ENCODE measurements around the gene SLC7A7. TPM values are rescaled to one million over a fixed set of nuclear protein-coding genes. Genes with fewer than 3 reads are reported as not detected.
A peak's percentile ranks its signal among the peaks of the same experiment; 100 is the strongest.
"Not testable (repeated sequence)": the region's sequence is repeated elsewhere in the genome, so short reads cannot be mapped to it uniquely, and the experiment has no call there.

The SLC7A7 gene
- total RNA-seq, 1 donor from 2014 or later, result 7.6 TPM

GRCh38 chr14:22836301-22837113 lies 21.3 kb upstream of the SLC7A7 start, which contains the start of gene MMP14:
Gene MMP14, plus strand, starts transcription at chr14:22836585. Its CDS starts 233 bp downstream, at chr14:22836818.
- Histone ChIP-seq H3K4me1 (peaks cover 0 to 20% of the 10 kb centered on the region in 2 donors), H3K27me3 (no peaks in the 10 kb centered on the region), H3K4me3 (peak within 1 kb of the TSS; percentile 68 to 86), H3K9me3 (no peaks in the 10 kb centered on the region), H3K36me3 (peaks cover 16 to 25% of the 10 kb centered on the region in 2 donors), H3K27ac (peak within 1 kb of the TSS; percentile 91 to 94)
- intact Hi-C loops (cut with DNase I), result loop anchor here (1.0 to 10.0 kb wide), 7 partner anchors 14 to 468 kb away; partner anchors contain the start of genes AJUBA, BCL2L2, LRP10 and PPP1R3E
- DNase-seq (ENCODE audit: low spot score in 2 of 2), result peak; percentile 67 to 94
- peak in 2 of 3 experiments; percentile 51 to 85 for TF ChIP-seq CTCF (IDR thresholded peaks at IDR 0.05)

- Histone ChIP-seq H3K4me3 (no peak overlapping the region), H3K4me1 (peaks cover 0 to 16% of the 10 kb centered on the region in 2 donors), H3K9me3 (no peaks in the 10 kb centered on the region), H3K27ac (peak overlapping the region; percentile 91 to 94), H3K27me3 (no peaks in the 10 kb centered on the region), H3K36me3 (peaks cover 11 to 15% of the 10 kb centered on the region in 2 donors)
- DNase-seq (ENCODE audit: low spot score in 2 of 2), result no peak
- TF ChIP-seq CTCF (IDR thresholded peaks at IDR 0.05), result no peak
- intact Hi-C loops (cut with DNase I), result loop anchor here (5.0 to 10.0 kb wide), 5 partner anchors 37 to 469 kb away; partner anchors contain the start of genes AJUBA, BCL2L2, LRP10 and PPP1R3E
Measured at GRCh38 chr14:22835505-22835904, 20.3 kb upstream of the SLC7A7 start.

- intact Hi-C loops (cut with DNase I), result loop anchor here (10.0 kb wide), 2 partner anchors 324 to 474 kb away; partner anchors contain the start of genes BCL2L2 and PPP1R3E
- Histone ChIP-seq H3K27ac (peak overlapping the region; percentile 61 to 81), H3K36me3 (peaks cover 11 to 15% of the 10 kb centered on the region in 2 donors), H3K9me3 (no peaks in the 10 kb centered on the region), H3K4me3 (peak overlapping the region; percentile 83 to 98), H3K4me1 (peaks cover 0 to 5% of the 10 kb centered on the region in 2 donors), H3K27me3 (no peaks in the 10 kb centered on the region)
- TF ChIP-seq CTCF (IDR thresholded peaks at IDR 0.05), result no peak
- no peak for DNase-seq (ENCODE audit: low spot score in 2 of 2)
Measured at GRCh38 chr14:22830443-22831010, 15.3 kb upstream of the SLC7A7 start.

GRCh38 chr14:22829661-22830442 lies 14.6 kb upstream of the SLC7A7 start, which contains the start of gene MRPL52:
Gene MRPL52, plus strand, starts transcription at chr14:22829887. Its CDS starts 26 bp downstream, at chr14:22829913.
- peak within 1 kb of the TSS; percentile 83 to 98 for H3K4me3 ChIP-seq
- peaks cover 0 to 7% of the 10 kb centered on the region in 2 donors for H3K4me1 ChIP-seq
- H3K27ac ChIP-seq, result peak within 1 kb of the TSS; percentile 61 to 81
- peaks cover 11 to 15% of the 10 kb centered on the region in 2 donors for H3K36me3 ChIP-seq
- TF ChIP-seq CTCF (IDR thresholded peaks at IDR 0.05), result no peak
- no peaks in the 10 kb centered on the region for H3K9me3 ChIP-seq
- intact Hi-C loops (cut with DNase I), result loop anchor here (10.0 kb wide), 2 partner anchors 325 to 475 kb away; partner anchors contain the start of genes BCL2L2 and PPP1R3E
- peak; percentile 70 to 95 for DNase-seq (ENCODE audit: low spot score in 2 of 2)
- no peaks in the 10 kb centered on the region for H3K27me3 ChIP-seq

GRCh38 chr14:22829076-22829660 lies 13.9 kb upstream of the SLC7A7 start:
- Histone ChIP-seq H3K27ac (peak overlapping the region; percentile 61 to 81), H3K4me3 (peak overlapping the region; percentile 83 to 98), H3K36me3 (peaks cover 9 to 13% of the 10 kb centered on the region in 2 donors), H3K4me1 (peaks cover 0 to 12% of the 10 kb centered on the region in 2 donors)
- intact Hi-C loops (cut with DNase I); H3K27me3 ChIP-seq; H3K9me3 ChIP-seq; DNase-seq (ENCODE audit: low spot score in 2 of 2): not testable (repeated sequence)

Data from ascending aorta (tissue), 2 donors.